KOPT-K1 (cell line): ENCODE results near the gene RPL28.

Experiments used
- H3K27ac ChIP-seq: fragments of 200-600 bp; sonication (generic); 2 replicates; pipeline ENCODE4 v1.5.1; 2016; ENCODE audit warnings: antibody characterized with exemption, mild to moderate bottlenecking, low read depth, low read length; ENCODE audit not compliant: poor library complexity, severe bottlenecking
- H3K36me3 ChIP-seq: fragments of 200-600 bp; sonication (generic); 2 replicates; pipeline ENCODE4 v1.5.1; 2017; ENCODE audit warnings: antibody characterized with exemption, mild to moderate bottlenecking, low read length, moderate library complexity; ENCODE audit not compliant: insufficient read depth
- H3K9me3 ChIP-seq: fragments of 200-600 bp; sonication (generic); 2 replicates; pipeline ENCODE4 v1.5.1; 2017; ENCODE audit warnings: antibody characterized with exemption, low read length, mild to moderate bottlenecking; ENCODE audit not compliant: insufficient read depth, poor library complexity, severe bottlenecking

RPL28 gene

DNA sequence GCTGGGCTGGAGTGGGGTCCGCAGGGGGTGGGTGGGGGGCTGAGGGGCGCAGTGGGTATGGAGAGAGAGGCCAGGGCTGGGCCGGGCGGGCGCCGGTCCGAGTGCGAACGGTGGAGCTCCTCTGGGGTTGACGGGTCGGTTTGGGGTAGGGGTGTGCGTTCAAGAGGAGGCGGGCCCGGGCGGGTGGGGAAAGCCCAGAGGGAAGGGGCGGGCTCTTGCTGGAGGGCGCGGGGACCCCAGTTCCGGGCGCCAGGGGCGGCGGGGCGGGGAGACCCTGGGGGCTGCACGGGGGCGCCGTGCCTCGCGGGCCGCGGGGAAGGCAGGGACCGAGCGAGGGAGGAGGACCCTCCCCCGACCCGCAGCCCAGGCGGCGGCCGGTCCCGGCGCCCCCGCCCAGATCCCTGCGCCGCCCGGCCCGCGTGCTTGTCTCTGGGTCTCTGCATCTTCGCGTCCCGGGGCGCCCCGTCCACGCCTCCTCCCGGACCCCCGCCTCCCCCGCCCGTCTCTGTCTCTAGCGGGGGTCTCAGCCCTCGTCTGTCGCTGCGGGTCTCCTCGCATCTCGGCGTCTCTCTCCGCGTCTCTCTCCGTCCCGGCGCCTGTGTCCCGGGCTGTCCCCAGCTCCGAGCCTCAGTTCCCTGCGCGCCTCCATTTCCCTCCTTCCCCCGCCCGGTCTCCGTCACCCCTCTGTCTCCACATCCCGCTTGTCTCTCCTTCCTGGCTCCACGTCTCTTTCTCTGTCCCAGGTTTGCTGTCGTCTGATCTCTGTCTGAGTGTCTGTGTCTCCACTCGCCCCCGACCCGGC lies 65.6 kb downstream of the RPL28 start:
- no peak overlapping the region for H3K27ac ChIP-seq
- H3K36me3 ChIP-seq: peaks cover 8% of the 10 kb centered on the region; the same call in 1 of the 2 replicates
- no peaks in the 10 kb centered on the region for H3K9me3 ChIP-seq

DNA sequence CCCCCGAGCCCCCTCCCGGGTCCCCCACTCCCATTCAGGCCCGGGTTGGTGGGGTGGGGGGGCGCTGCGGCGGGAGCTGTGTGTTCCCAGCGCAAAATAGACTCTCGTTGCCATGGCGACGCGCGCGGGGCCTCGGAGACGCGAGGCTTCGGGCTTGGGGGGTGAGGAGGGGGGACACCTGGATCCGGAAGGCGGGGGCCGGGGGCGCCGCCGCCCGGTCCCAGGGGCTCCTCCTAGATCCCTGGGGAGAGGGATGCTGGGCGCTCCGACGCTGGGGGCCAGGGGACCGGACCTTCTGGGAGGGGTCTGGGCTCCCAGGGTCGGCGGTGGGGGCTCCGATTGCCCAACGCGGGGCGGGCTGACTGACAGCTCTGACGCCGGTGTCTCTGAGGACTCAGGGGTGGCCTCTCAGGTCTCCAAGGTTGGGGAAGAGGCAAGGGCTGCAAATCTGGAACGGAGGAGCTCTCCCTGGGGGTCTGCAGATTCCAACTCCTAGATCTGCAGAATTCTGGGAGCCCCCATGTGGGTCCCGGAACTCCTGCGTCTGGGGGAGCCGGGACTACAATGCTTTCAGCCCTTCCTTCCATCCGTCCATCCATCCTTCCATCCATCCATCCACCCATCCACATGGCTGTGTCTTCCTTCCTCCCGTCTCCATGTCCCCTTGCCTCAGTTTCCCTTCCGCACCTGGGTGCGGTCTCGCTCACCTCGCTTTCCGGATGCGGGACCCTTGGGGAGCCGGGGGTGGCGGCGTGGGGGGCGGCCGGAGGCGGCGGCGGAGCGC lies 66.4 kb downstream of the RPL28 start:
- Histone ChIP-seq H3K9me3 (no peaks in the 10 kb centered on the region), H3K27ac (no peak overlapping the region), H3K36me3 (peaks cover 8% of the 10 kb centered on the region; the same call in 1 of the 2 replicates)
